ENCODE data around the gene PHLPP1.

GRCh38 chr18:62944454-62944853 is 229.1 kb downstream of the PHLPP1 start:
- TF ChIP-seq CTCF (IDR thresholded peaks at IDR 0.05) (no peak), POLR2A (IDR thresholded peaks at IDR 0.05) (no peak)
